Progenitor cell of endocrine pancreas (in vitro differentiated cells): ENCODE measurements around the gene UBASH3A. TPM values are rescaled to one million over a fixed set of nuclear protein-coding genes. Genes with fewer than 3 reads are reported as not detected.
"Not testable (repeated sequence)": the region's sequence is repeated elsewhere in the genome, so short reads cannot be mapped to it uniquely, and the experiment has no call there.

Experiments used
- DNase-seq: peaks from one replicate; pipeline ENCODE4 v3.0.0; 2021; ENCODE audit warnings: low spot score; ENCODE audit not compliant: unreplicated experiment
- H3K27ac Mint-ChIP-seq: 2 replicates; pipeline ENCODE4 v1.8.0; 2021; ENCODE audit warnings: mild to moderate bottlenecking, moderate library complexity, mixed read lengths
- H3K27me3 Mint-ChIP-seq: 2 replicates; pipeline ENCODE4 v1.8.0; 2021; ENCODE audit warnings: mixed read lengths
- H3K36me3 Mint-ChIP-seq: 2 replicates; pipeline ENCODE4 v1.8.0; 2022; ENCODE audit warnings: mixed read lengths; ENCODE audit not compliant: insufficient read depth
- H3K4me1 Mint-ChIP-seq: 2 replicates; pipeline ENCODE4 v1.8.0; 2021; ENCODE audit warnings: low read depth, mixed read lengths
- H3K4me3 Mint-ChIP-seq: 2 replicates; pipeline ENCODE4 v1.8.0; 2021; ENCODE audit warnings: low read depth, mild to moderate bottlenecking, moderate library complexity, mixed read lengths
- H3K9me3 Mint-ChIP-seq: 2 replicates; pipeline ENCODE4 v1.8.0; 2021; ENCODE audit warnings: low read depth, mixed read lengths
- total RNA-seq: library from RNA; stranded (reverse); gene quantifications from 2 replicates; pipeline ENCODE4 v1.2.1, GENCODE V29; 2021
- TF ChIP-seq, protein P1 (sequence below): fragments of 200-600 bp; sonication (generic); IDR thresholded peaks from one replicate; pipeline ENCODE4 v1.5.0; 2021; ENCODE audit warnings: antibody characterized with exemption, mild to moderate bottlenecking; ENCODE audit not compliant: unreplicated experiment

UBASH3A gene
- total RNA-seq, 1 donor from 2014 or later = not detected

DNA sequence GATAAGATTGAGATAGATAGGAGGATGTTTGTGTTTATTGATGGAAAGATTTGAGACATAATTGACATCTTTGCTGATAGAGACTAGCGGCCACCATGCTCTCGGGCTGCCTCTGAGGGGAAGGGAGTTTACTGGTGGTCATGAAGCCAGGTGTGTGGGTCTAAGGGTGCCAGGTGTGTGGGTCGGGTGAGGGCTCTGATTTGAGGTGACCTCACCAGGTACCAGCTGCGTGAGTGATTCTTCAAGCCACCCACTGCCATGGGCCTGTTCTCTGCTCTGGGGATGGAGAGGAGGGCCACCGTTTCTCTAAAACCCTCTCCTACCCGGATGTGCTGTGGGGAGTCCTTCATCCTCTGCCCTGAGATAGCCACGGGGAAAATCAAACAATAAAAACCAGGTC lies 3.2 kb downstream of the UBASH3A start:
- no peaks in the 10 kb centered on the region for H3K36me3 Mint-ChIP-seq

DNA sequence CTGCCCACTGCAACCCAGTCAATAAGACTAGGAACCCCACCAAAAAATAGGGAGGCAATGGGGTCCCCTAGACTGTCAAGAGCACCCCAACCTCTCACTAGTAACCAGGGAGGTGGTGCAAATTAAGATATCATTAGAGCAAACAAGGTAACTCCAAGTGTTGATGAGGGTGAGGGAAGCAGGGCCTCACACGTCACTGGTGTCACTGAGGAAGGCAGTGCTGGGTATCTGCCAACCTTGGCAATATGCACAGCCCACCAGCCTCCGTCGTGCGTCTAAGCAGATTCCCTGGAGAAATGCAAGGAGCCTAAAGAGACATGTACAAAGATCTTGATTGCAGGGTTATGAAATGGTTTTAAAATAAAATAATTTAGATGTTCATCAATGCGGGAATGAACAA lies 3.8 kb downstream of the UBASH3A start:
- no peak for DNase-seq
- Mint-ChIP-seq H3K9me3 (no peaks in the 10 kb centered on the region), H3K36me3 (no peaks in the 10 kb centered on the region), H3K27ac (no peak overlapping the region), H3K4me1 (peaks cover 3% of the 10 kb centered on the region), H3K27me3 (peaks cover 6% of the 10 kb centered on the region), H3K4me3 (no peak overlapping the region)
- TF ChIP-seq, protein P1, sequence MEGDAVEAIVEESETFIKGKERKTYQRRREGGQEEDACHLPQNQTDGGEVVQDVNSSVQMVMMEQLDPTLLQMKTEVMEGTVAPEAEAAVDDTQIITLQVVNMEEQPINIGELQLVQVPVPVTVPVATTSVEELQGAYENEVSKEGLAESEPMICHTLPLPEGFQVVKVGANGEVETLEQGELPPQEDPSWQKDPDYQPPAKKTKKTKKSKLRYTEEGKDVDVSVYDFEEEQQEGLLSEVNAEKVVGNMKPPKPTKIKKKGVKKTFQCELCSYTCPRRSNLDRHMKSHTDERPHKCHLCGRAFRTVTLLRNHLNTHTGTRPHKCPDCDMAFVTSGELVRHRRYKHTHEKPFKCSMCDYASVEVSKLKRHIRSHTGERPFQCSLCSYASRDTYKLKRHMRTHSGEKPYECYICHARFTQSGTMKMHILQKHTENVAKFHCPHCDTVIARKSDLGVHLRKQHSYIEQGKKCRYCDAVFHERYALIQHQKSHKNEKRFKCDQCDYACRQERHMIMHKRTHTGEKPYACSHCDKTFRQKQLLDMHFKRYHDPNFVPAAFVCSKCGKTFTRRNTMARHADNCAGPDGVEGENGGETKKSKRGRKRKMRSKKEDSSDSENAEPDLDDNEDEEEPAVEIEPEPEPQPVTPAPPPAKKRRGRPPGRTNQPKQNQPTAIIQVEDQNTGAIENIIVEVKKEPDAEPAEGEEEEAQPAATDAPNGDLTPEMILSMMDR = no peak

More for the DNA sequence above, 3.2 kb downstream of the UBASH3A start:
- H3K4me3 Mint-ChIP-seq = no peak overlapping the region
- H3K27ac Mint-ChIP-seq = no peak overlapping the region
- no peaks in the 10 kb centered on the region for H3K9me3 Mint-ChIP-seq
- TF ChIP-seq, protein P1 = no peak
- peaks cover 5% of the 10 kb centered on the region for H3K27me3 Mint-ChIP-seq
- no peak for DNase-seq
- peaks cover 7% of the 10 kb centered on the region for H3K4me1 Mint-ChIP-seq

DNA sequence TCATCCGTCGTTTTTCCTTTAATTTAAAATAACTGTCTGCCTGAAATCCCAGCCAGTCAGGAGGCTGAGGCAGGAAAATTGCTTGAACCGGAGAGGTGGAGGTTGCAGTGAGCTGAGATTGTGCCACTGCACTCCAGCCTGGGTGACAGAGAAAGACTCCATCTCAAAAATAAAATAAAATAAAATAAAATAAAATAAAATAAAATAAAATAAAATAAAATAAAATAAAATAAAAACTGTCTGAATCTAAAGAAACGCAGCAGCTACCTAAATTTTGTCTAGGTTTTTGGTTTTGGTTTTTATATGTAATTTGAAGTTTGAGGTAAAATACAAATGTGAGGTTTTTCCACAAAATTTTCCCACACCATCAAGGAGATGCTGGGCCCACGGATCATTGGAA lies 5.0 kb downstream of the UBASH3A start:
- not testable (repeated sequence) for H3K4me1 Mint-ChIP-seq, H3K36me3 Mint-ChIP-seq, DNase-seq, H3K9me3 Mint-ChIP-seq, H3K27ac Mint-ChIP-seq, H3K4me3 Mint-ChIP-seq
- peaks cover 11% of the 10 kb centered on the region for H3K27me3 Mint-ChIP-seq

- no peak for DNase-seq
- Mint-ChIP-seq H3K4me3 (no peak overlapping the region), H3K4me1 (peaks cover 1% of the 10 kb centered on the region), H3K27ac (no peak overlapping the region), H3K9me3 (no peaks in the 10 kb centered on the region), H3K27me3 (peaks cover 14% of the 10 kb centered on the region), H3K36me3 (no peaks in the 10 kb centered on the region)
- TF ChIP-seq, protein P1 = no peak
Measured at GRCh38 chr21:42409366-42409765, 5.7 kb downstream of the UBASH3A start.

DNA sequence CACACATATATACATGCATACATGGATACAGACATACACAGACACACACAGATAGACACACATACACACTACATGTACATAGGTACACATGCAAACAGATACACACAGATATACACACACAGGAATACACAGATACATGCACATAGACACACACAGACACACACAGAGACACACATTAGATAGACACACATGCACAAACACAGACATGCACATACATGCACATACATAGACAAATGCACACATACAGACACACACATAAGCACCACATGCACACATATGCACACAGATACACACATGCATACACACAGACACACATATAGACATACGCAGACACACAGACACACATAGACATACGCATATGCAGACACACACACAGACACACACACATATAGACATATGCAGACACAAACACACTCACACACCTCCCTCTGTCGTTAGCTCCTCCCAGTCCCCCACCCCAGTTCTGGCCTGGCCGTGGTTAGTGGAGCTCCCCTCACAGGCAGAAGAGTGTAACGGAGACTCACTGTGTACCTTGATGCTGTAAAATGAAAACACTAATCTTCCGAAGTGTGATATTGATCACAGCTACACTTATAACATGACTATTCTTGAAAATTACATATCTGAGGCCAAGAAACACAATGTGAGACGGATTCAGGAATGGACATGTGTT lies 7.6 kb downstream of the UBASH3A start:
- peaks cover 11% of the 10 kb centered on the region for H3K27me3 Mint-ChIP-seq
- no peaks in the 10 kb centered on the region for H3K4me1 Mint-ChIP-seq
- no peak for DNase-seq
- TF ChIP-seq, protein P1 = peak; percentile 20
- H3K9me3 Mint-ChIP-seq = no peaks in the 10 kb centered on the region
- no peak overlapping the region for H3K4me3 Mint-ChIP-seq
- no peaks in the 10 kb centered on the region for H3K36me3 Mint-ChIP-seq
- H3K27ac Mint-ChIP-seq = no peak overlapping the region
